DOHH2 (cell line): ENCODE measurements around the gene SLC9A9.
"Not testable (repeated sequence)": the region's sequence is repeated elsewhere in the genome, so short reads cannot be mapped to it uniquely, and the experiment has no call there.

ENCODE experiments used
- EZH2phosphoT487 ChIP-seq: fragments of 200-600 bp; sonication (generic); IDR thresholded peaks from 2 replicates; pipeline ENCODE4 v1.6.1; 2017; ENCODE audit warnings: borderline replicate concordance, mild to moderate bottlenecking, antibody characterized with exemption, low read length, moderate library complexity, mixed read lengths
- TF ChIP-seq, protein P1 (sequence below): fragments of 200-600 bp; sonication (generic); IDR thresholded peaks from one replicate; pipeline ENCODE4 v1.5.1; 2014; ENCODE audit warnings: antibody characterized with exemption, mild to moderate bottlenecking, low read depth, low read length; ENCODE audit not compliant: poor library complexity, severe bottlenecking

DNA sequence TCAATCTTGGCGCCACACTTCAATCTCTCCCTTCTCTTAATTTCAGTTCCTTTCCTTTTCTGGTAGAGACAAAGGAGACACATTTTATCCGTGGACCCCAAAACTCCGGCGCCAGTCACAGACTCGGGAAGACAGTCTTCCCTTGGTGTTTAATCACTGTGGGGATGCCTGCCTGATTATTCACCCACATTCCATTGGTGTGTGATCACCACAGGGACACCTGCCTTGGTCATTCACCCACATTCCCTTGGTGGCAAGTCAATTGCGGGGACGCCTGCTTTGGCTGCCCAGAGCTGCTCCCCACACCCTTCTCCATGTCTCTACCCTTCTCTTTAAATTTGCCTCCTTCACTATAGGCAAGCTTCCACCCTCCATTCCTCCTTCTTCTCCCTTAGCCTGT, 50.1 kb downstream of the SLC9A9 start:
- TF ChIP-seq, protein P1, sequence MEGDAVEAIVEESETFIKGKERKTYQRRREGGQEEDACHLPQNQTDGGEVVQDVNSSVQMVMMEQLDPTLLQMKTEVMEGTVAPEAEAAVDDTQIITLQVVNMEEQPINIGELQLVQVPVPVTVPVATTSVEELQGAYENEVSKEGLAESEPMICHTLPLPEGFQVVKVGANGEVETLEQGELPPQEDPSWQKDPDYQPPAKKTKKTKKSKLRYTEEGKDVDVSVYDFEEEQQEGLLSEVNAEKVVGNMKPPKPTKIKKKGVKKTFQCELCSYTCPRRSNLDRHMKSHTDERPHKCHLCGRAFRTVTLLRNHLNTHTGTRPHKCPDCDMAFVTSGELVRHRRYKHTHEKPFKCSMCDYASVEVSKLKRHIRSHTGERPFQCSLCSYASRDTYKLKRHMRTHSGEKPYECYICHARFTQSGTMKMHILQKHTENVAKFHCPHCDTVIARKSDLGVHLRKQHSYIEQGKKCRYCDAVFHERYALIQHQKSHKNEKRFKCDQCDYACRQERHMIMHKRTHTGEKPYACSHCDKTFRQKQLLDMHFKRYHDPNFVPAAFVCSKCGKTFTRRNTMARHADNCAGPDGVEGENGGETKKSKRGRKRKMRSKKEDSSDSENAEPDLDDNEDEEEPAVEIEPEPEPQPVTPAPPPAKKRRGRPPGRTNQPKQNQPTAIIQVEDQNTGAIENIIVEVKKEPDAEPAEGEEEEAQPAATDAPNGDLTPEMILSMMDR: not testable (repeated sequence)
- TF ChIP-seq EZH2phosphoT487: not testable (repeated sequence)
